NCI-H2081 (cell line): ENCODE measurements around the gene OXNAD1.

ENCODE experiments used
- DNase-seq, 2 experiments: peaks; one replicate each; lab custom pipeline; 2025; lab: John Stamatoyannopoulos, UW

The OXNAD1 gene, protein sequence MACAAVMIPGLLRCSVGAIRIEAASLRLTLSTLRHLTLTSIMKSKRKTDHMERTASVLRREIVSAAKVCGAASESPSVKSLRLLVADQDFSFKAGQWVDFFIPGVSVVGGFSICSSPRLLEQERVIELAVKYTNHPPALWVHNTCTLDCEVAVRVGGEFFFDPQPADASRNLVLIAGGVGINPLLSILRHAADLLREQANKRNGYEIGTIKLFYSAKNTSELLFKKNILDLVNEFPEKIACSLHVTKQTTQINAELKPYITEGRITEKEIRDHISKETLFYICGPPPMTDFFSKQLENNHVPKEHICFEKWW

GRCh38 chr3:16264708-16265454, at the start of gene OXNAD1, which contains the start of gene DPH3:
OXNAD1 (plus strand) TSS chr3:16265212; CDS start chr3:16270953, 5,741 bp downstream.
DPH3 (minus strand) TSS chr3:16264943; CDS start chr3:16264876, 67 bp downstream.
- peak; percentile 99 for DNase-seq

- DNase-seq, result no peak
Observed at GRCh38 chr3:16216373-16216935, 48.6 kb upstream of the OXNAD1 start.

- DNase-seq, result no peak
Observed at GRCh38 chr3:16219777-16220176, 45.2 kb upstream of the OXNAD1 start.

DNA sequence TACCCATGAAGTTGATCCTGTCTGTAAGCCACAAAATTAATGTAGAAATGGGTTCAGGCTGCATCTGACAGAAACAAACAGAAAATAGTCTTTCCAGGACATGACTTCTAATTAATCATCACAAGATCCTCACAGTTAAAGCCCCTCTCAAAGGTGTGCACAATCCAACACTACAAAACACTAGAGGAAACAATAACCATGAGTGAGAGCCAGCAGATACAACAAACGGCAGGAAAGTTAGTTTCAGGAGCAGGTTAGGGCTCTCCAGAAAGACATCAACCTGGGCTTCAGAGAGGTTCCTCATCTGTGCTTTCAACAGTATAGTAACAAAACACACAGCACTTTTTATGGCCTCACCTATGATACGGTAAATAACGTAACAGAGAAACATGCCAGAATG, 43.0 kb upstream of the OXNAD1 start:
- no peak for DNase-seq

GRCh38 chr3:16222547-16222946, 42.5 kb upstream of the OXNAD1 start:
- DNase-seq, result no peak

GRCh38 chr3:16224325-16224724, 40.7 kb upstream of the OXNAD1 start:
- DNase-seq, result no peak

- no peak for DNase-seq
Observed at GRCh38 chr3:16227566-16227965, 37.4 kb upstream of the OXNAD1 start.

- DNase-seq, result no peak
Observed at GRCh38 chr3:16229681-16230080, 35.3 kb upstream of the OXNAD1 start.

- DNase-seq, result no peak
Observed at GRCh38 chr3:16231983-16232382, 33.0 kb upstream of the OXNAD1 start.

DNA sequence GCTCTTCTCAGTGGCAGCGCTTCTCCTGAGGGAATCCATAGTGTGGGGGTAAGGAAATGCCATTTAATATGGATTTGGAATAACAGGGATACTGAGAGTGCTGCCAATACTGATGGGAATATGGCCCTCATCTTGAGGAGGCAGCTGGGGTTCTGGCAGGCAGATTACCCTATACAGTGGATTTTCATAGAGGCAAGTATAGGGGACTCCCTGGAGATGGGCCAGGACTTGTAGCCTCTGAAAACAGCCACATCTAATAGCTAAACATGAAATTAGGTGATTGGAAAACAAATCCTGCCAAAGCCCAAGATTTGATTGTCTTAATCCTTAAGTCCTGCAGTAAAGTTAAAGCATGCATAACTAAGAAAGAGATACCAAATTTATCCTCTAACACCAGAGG, 31.2 kb upstream of the OXNAD1 start:
- DNase-seq, result no peak

GRCh38 chr3:16234281-16234680, 30.7 kb upstream of the OXNAD1 start:
- DNase-seq, result no peak

DNA sequence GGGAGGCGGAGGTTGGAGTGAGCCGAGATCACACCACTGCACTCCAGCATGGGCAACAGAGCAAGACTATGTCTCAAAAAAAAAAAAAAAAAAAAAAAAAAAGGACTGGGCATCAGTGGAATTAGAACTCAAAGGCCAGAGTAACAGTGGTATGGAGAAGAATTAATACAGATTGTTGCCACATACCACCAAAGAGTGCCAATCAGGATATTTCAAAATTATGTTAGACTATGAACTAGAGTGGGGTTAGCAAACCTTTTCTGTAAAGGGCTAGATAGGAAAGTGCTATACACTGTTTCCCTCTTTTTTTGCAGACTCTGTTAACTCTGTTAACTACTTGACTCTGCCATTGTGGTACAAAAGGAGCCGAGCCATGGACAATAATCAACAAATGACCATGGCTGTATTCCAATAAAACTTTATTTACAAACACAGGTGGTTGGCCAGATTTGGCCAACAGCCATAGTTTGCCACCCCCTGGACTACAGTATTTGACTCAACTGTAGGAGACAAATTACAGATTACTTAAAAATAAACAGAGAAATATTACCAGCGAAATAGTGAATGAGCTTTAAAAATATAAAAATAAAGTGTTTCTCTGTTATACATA, 28.9 kb upstream of the OXNAD1 start:
- DNase-seq, result no peak

GRCh38 chr3:16236856-16237393, 28.1 kb upstream of the OXNAD1 start:
- DNase-seq, result no peak

- no peak for DNase-seq
Observed at GRCh38 chr3:16239086-16239770, 25.8 kb upstream of the OXNAD1 start.

GRCh38 chr3:16239780-16240179, 25.2 kb upstream of the OXNAD1 start:
- no peak for DNase-seq

DNA sequence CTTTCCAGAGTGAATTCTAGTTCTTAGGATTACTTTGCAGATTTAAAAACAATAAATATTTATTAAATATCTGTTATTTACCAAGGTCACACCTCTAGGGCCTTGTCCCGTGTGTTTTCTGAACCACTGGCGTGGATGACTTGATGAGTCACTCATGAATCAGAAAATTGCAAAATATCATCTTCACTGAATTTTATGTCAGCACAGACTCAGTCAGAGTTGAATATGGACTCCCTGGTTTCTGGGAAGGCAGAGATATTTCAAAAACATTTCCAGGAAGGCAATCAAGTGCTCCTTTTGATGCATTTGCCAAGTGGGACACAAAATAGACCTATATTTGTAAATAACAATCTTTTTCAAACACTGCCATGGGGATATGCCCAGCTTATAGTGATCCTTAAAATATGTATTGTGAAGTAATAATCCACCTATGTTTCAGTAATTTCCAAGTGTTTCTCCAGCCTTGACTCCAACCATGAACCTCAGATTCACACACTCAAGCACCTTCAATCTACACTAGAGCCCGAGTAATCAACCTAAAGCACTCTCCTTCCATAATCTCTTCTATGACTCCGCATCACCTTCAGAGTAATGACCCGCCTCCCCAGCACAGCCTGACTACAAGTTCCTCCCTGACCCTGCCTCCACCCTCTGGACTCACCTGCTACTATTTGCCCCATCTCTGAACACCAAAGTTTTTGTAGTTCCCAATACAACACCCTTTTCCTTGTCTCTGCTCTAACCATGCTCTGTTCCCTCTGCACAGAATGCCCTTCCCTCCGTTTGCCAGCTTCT, 24.6 kb upstream of the OXNAD1 start:
- DNase-seq, result no peak

- no peak for DNase-seq
Observed at GRCh38 chr3:16241225-16241624, 23.8 kb upstream of the OXNAD1 start.

DNA sequence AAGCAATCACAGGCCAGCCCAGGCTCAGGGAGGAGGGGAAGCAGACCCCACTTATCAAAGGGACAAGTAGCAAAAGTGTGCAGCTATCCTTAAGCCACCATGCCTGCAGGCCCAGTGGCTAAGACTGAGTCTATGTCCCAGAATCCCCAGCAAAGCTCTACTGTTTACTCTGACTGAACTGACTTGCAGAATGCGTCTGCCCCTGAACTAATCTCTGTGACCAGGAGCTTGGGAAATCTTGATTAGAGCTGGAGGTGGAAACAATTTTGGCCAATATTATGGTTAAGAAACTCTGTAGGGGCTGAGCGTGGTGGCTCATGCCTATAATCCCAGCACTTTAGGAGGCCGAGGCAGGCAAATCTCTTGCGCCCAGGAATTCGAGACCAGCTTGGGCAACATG, 22.8 kb upstream of the OXNAD1 start:
- no peak for DNase-seq

DNA sequence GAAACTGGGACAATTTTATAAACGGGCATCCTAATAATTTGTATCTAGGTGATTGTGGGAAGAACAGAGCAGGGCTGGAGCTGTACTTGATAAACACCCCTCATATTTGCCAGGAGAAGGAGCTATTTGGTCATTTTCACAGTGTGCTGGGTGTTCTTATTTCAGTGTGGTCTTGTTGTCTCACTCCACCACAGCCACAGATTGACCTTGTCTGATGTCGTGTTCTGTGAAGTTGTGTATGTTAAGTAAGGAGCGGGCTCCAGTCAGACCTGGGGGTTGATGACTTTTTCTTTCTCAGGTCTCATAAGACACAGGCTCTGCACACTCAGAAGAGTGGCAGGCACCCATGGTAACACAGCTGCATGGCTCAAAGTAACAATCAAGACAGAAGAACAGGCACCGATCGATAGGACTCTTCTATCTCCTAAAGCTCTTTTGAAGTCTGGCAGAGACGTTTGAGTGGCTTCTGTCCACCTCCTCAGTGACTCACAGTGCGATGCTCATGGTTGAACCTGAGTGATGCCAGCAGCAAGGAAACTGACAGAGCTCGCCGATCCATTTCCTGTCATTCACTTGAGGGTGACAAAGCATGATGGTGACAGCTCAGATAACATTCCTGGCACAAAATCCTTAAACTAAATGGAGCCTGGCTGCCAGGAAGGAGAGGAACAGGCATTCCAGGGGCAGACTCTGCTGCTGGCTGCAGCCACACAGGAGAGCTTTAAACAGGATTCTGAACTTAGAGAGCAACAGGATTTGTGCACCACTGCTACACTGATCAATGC, 21.1 kb upstream of the OXNAD1 start:
- DNase-seq, result no peak

GRCh38 chr3:16245609-16246008, 19.4 kb upstream of the OXNAD1 start:
- no peak for DNase-seq
